Measurements from ENCODE around the gene SMC3.

Gene SMC3

GRCh38 chr10:110649347-110650264 lies 82.1 kb downstream of the SMC3 start:
- TF ChIP-seq CREB1 (IDR thresholded peaks at IDR 0.05; ENCODE audit: low read depth) (no peak), NFIC (IDR thresholded peaks at IDR 0.05) (no peak), RAD21 (IDR thresholded peaks at IDR 0.05; ENCODE audit: low read depth) (no peak), ZBTB7A (IDR thresholded peaks at IDR 0.05; ENCODE audit: low read depth) (no peak), CEBPB (IDR thresholded peaks at IDR 0.05) (no peak), TAF1 (IDR thresholded peaks at IDR 0.05; ENCODE audit: low read depth) (no peak), USF1 (IDR thresholded peaks at IDR 0.05) (no peak), EP300 (IDR thresholded peaks at IDR 0.05; ENCODE audit: borderline replicate concordance) (no peak), FOXM1 (IDR thresholded peaks at IDR 0.05; ENCODE audit: borderline replicate concordance, low read depth) (no peak), TEAD4 (IDR thresholded peaks at IDR 0.05) (no peak), MAX (IDR thresholded peaks at IDR 0.05) (no peak), TCF12 (IDR thresholded peaks at IDR 0.05; ENCODE audit: low read depth) (no peak), REST (IDR thresholded peaks at IDR 0.05; ENCODE audit: low read depth) (no peak), YY1 (IDR thresholded peaks at IDR 0.05; ENCODE audit: low read depth) (no peak), EGR1 (IDR thresholded peaks at IDR 0.05) (no peak)

DNA sequence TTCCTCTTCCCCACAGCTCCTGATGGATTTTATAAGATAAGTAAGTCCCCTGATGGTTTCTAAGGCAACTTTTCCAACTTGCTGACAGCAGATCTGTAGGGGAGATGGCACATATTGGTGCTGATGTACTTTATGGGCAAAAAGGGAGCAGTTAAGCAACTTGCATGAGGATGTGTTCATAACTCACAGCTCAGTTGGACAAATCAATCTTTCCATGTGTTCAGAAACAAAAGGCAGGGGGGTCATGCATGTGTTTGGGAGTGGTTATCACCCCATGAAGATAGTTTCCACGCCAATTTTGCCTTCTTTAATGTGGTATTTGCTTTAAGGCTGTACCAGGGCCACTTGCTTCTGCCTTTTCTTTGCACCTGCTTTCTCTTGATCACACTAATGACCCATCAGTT lies 82.8 kb downstream of the SMC3 start:
- TF ChIP-seq EGR1 (IDR thresholded peaks at IDR 0.05) (no peak), YY1 (IDR thresholded peaks at IDR 0.05; ENCODE audit: low read depth) (no peak), TEAD4 (IDR thresholded peaks at IDR 0.05) (no peak), ZBTB7A (IDR thresholded peaks at IDR 0.05; ENCODE audit: low read depth) (no peak), CREB1 (IDR thresholded peaks at IDR 0.05; ENCODE audit: low read depth) (no peak), FOXM1 (IDR thresholded peaks at IDR 0.05; ENCODE audit: borderline replicate concordance, low read depth) (no peak), TCF12 (IDR thresholded peaks at IDR 0.05; ENCODE audit: low read depth) (no peak), NFIC (IDR thresholded peaks at IDR 0.05) (no peak), REST (IDR thresholded peaks at IDR 0.05; ENCODE audit: low read depth) (no peak), CEBPB (IDR thresholded peaks at IDR 0.05) (no peak)

- TF ChIP-seq NFIC (IDR thresholded peaks at IDR 0.05) = no peak
- TF ChIP-seq REST (IDR thresholded peaks at IDR 0.05; ENCODE audit: low read depth) = no peak
- TF ChIP-seq TCF12 (IDR thresholded peaks at IDR 0.05; ENCODE audit: low read depth) = no peak
- no peak for TF ChIP-seq EP300 (IDR thresholded peaks at IDR 0.05; ENCODE audit: borderline replicate concordance)
- TF ChIP-seq FOXM1 (IDR thresholded peaks at IDR 0.05; ENCODE audit: borderline replicate concordance, low read depth) = no peak
- TF ChIP-seq EGR1 (IDR thresholded peaks at IDR 0.05) = no peak
- no peak for TF ChIP-seq YY1 (IDR thresholded peaks at IDR 0.05; ENCODE audit: low read depth)
- TF ChIP-seq MAX (IDR thresholded peaks at IDR 0.05) = no peak
- no peak for TF ChIP-seq RAD21 (IDR thresholded peaks at IDR 0.05; ENCODE audit: low read depth)
- TF ChIP-seq CREB1 (IDR thresholded peaks at IDR 0.05; ENCODE audit: low read depth) = no peak
- TF ChIP-seq ZBTB7A (IDR thresholded peaks at IDR 0.05; ENCODE audit: low read depth) = no peak
- no peak for TF ChIP-seq USF1 (IDR thresholded peaks at IDR 0.05)
Observed at GRCh38 chr10:110651044-110651958, 83.8 kb downstream of the SMC3 start.

Data from Ishikawa (cell line).